WTC11 (cell line): ENCODE data around the gene CAMK2B.

ENCODE experiments used
- CTCF ChIP-seq: fragments of 200-600 bp; IDR thresholded peaks from 2 replicates; pipeline ENCODE4 v1.8.0; 2022; ENCODE audit warnings: antibody characterized with exemption
- ETV6 ChIP-seq: sonication (generic); formaldehyde crosslinking; IDR thresholded peaks from 2 replicates; pipeline ENCODE4 v1.8.1; 2022; ENCODE audit warnings: mild to moderate bottlenecking, missing genetic modification reagents
- STAT6 ChIP-seq: sonication (generic); formaldehyde crosslinking; conservative IDR thresholded peaks from 2 replicates; pipeline ENCODE4 v1.8.1; 2023; ENCODE audit warnings: mild to moderate bottlenecking, low read depth, missing genetic modification reagents, moderate library complexity
- ZNF416 ChIP-seq: fragments of 250-450 bp; sonication (Bioruptor Pico); IDR thresholded peaks from 2 replicates; pipeline ENCODE4 v1.9.0; 2021; ENCODE audit warnings: mild to moderate bottlenecking, inconsistent platforms
- TF ChIP-seq, protein P1 (sequence below): fragments of 250-450 bp; sonication (Bioruptor Pico); IDR thresholded peaks from 2 replicates; pipeline ENCODE4 v2.1.2; 2022; ENCODE audit warnings: mild to moderate bottlenecking, moderate library complexity

DNA sequence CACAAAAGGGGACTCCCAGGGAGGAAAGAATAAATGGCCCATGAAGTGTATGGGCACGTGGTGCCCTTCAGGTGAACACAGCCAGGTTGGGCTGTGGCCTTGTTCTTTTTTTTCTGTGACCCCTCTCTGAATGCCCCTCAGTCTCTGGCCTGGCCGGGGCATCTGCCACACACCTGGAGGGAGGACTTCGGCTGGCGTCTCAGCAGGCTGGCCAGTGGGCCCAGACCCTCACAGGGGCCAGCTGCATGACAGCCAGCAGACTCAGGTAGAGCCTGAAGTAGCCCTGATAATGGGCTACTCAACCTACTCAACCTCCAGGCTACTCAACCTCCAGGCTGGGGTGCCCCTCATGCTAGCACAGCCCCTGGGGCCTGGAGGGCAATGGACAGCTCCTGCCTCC is 9.8 kb upstream of the CAMK2B start:
- TF ChIP-seq CTCF (no peak), ETV6 (CRISPR knock-in tag) (no peak), ZNF416 (CRISPR knock-in tag) (no peak), STAT6 (CRISPR knock-in tag) (no peak)
- TF ChIP-seq, protein P1, sequence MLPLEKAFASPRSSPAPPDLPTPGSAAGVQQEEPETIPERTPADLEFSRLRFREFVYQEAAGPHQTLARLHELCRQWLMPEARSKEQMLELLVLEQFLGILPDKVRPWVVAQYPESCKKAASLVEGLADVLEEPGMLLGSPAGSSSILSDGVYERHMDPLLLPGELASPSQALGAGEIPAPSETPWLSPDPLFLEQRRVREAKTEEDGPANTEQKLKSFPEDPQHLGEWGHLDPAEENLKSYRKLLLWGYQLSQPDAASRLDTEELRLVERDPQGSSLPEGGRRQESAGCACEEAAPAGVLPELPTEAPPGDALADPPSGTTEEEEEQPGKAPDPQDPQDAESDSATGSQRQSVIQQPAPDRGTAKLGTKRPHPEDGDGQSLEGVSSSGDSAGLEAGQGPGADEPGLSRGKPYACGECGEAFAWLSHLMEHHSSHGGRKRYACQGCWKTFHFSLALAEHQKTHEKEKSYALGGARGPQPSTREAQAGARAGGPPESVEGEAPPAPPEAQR (CRISPR knock-in tag): no peak
